Measurements from ENCODE around the gene RAB3A.

Gene RAB3A, protein sequence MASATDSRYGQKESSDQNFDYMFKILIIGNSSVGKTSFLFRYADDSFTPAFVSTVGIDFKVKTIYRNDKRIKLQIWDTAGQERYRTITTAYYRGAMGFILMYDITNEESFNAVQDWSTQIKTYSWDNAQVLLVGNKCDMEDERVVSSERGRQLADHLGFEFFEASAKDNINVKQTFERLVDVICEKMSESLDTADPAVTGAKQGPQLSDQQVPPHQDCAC

DNA sequence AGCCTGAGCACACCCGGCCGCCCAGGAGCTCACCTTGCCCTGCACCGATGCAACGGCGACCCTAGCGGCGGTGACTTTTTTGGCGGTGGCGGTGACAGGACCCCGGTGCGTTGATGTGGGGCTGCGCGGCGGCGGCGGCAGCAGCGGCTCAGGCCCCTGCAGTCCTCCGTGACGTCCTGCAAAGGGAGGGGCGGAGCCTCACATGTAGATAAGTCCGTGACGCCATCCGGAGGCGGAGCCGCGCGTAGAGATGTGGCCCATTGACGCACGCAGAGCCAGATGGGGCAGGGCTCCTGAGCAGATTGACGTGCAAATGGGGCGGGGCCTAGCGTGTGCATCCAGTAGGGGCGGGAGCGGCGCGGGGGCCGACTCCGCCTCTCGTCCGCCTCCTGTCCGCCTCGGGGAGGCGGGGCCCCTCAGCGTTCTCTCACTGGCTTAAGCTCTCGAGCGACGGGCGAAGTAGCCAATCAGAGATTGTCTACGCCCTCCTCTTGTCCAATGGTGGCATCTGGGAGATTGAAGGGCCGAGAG, at the start of gene RAB3A:
RAB3A (minus strand) TSS at position 180 of the 531 bp plus-strand sequence. CDS start 1,302 bp downstream, outside the sequence.
- DNase-seq, result peak; percentile 99

DNA sequence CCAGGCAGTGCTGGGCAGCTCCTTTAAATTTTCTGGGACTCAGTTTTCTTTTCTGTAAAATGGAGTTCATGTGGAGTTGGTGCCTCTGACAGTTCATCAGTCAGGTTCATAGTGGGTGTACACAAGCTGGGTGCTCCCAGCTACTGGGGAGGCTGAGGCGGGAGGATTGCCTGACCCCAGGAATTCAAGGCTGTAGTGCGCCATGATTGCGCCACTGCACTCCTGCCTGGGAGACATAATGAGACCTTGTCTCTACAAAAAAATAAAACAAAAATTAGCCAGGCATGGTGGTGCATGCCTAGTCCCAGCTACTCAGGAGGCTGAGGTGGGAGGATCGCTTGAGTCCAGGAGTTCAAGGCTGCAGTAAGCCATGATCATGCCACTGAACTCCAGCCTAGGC, 49.3 kb upstream of the RAB3A start:
- no peak for DNase-seq

DNA sequence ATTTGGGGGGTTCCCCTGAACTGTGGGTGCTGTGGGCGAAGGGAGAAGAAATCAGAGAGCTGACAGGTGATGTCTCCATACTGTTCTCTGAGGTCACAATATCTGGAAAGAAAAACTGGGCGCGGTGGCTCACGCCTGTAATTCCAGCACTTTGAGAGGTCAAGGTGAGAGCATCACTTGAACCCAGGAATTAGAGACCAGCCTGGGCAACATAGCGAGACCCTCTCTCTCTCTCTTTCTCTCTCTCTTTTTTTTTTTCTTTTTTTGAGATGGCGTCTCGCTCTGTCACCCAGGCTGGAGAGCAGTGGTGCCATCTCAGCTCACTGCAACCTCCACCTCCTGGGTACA, 48.5 kb upstream of the RAB3A start:
- no peak for DNase-seq

DNA sequence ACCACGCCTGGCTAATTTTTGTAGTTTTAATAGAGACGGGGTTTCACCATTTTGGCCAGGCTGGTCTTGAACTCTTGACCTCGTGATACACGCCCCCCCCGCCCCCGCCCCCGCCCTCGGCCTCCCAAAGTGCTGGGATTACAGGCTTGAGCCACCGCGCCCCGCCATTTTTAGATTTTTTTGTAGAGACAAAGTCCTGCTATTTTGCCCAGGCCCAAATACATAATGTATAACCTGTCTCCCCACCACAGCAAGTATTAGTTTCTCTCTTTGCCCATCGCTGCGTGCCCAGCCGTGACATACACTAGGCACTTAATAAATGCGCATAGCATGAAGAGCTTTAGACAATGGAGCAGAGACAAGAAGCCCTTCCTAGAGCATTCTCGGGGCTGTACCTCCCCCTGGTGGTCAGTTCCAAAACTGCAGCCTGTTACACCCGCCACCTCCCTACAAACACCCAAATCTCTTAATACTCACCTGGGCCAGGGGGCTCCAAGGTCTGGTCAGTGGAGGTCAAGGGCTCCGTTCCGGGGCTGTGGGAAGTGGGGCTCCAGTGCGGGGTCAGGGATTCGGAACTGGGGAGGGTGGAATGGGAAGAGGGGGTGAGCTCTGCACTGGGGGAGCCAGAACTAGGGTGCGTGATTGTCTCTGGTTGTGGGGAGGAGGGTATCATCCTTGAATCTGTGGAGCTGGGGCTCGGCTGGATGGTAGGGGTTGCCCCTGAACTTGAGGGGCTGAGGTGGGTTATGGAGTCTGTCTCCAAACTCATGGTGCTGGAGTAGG, 47.9 kb upstream of the RAB3A start:
- peak; percentile 35 to 38 for DNase-seq

DNA sequence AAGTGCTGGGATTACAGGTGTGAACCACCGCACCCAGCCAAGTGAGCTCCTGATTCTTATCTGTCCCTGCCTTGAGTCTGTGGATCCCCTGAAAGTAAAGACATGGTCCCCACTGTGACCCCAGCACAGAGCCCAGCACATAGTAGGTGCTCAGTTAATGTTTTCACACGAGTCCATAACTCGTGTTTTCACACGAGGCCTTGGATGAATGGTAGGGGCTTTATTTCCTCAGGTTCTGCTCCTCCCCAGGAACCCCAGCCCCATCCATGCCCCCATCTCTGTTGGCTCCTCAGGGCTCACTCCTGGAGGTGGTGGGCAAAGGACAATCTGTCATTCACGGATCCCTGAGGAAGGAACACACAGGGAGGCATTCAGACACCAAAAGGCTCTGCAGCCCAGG, 46.0 kb upstream of the RAB3A start:
- DNase-seq, result no peak

DNA sequence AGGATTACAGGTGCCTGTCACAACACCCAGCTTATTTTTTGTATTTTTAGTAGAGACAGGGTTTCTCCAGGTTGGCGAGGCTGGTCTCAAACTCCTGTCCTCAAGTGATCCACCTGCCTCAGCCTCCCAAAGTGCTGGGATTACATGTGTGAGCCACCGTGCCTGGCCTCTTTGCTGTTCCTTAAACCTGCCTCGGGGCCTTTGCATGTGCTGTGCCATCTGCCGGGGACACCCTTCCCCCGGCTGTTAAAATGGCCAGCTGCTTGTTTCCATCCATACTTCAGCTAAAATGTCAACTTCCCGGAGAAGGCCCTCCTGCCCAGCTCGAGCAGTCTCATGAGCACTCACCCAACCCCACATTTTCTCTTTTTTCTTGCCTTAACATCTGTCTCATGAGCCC, 41.5 kb upstream of the RAB3A start:
- no peak for DNase-seq

DNA sequence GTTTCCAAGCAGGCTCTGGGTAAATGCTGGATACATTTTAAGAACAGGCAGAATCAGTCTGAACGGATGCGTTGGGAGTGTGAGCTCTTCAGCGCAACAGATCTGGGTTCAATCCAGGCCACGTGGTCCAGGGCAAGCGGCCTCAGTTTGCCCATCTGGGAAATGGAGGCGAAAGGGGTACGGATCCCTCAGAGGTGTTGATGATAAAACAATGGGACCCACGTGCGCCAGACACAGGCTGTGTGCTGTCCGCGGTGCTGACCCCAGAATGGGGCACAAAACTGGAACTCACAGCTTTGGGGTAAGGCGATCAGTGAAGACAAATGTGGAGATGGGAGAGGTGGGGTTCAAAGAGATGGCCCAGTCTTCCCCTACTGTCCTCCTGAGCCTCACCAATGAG, 35.5 kb upstream of the RAB3A start:
- DNase-seq, result no peak

DNA sequence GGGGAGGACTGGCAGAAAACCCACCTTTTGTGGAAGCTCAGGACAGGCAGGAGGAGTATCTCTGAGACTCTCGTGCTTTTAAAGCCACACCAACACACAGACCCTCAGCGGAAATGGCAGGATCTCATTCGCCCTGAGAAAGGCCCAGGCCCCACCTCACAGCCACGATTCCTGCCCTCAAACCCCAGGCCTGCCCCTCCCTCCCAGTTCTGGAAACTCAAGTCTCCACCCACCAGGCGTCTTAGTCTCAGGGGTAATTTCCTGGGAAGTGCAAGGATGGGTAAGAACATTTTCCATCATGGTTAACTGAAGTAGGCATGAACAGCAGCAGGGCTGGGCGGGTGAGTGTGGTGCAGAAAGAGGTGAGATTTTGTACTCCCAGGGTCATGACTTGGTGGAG, 30.4 kb upstream of the RAB3A start:
- no peak for DNase-seq

DNA sequence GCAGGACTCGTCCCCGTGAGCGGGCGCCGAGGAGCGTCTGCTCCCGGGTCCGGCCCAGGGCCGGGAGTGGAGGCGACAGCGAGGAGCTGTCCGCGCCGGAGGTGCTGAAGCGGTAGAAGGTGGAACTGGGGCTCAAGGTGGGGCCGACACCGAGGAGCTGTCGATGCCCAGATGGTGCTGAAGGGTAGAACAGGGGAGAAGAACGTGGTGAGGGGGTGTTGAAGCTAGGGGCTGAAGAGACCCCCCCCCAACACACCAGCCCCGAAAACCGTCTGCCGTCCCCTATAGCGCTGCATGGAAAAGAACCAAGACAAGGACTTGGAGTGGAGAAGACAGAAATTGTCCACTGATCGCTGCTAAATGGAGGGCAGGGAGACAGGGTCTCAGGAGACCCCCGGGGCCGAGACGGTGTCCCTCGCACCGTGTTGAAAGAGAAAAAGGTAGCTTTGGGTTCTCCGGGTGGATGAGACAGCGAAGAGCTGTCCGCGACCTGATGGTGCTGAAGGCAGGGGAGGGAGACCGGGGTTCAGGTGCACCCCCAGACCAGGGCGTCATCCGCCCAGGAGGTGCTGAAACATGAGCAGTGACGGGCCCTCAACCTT, 29.5 kb upstream of the RAB3A start:
- DNase-seq, result peak in 1 of 2 experiments; percentile 44

DNA sequence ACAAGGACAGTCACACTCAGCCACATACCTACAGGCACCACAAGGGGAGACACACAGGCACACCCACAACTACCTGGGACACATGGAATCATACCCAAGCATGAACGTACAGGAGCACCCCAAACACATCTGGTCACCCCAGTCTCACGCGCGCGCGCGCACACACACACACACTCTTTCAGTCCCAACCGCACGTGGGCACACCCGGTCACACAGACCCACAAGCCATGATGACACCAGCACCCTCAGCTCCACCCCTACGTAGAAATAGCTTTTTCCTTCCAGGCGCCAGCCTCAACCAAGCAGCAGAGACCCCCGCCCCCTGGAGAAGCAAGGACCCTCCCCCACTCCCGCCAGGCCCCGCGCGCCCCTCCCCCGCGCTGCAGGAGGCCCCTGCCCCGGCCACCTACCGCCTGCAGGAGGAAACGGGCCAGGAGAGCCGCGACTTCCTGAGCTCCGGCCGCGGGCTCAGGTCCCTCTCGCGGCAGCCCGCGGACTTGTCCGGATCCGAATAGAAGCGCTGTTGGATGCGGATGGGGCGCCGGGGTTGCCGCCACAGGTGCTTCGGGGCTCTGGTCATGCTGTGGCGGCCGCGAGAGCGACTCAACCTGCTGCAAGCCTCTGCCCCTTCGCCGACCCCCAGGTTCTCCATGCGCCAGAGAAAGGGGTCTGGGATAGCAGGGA, 28.8 kb upstream of the RAB3A start:
- DNase-seq, result peak; percentile 71 to 80

DNA sequence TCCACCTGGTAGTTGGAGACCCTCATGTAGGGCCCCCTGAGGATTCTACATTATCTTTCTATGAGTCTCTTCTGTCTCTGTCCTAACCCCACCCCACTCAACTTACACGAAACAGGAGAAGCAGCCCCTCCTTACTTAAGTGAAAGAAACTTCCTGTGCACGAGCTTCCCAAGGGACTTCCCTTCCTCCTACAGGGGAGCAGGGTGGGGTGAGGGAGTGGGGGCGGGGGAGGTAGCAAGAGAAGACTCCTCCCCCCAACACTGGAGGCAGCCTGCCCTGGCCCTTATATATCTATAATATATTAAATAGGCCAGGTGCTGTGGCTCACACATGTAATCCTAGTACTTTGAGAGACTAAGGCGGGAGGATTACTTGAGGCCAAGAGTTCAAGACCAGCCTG, 27.9 kb upstream of the RAB3A start:
- no peak for DNase-seq

DNA sequence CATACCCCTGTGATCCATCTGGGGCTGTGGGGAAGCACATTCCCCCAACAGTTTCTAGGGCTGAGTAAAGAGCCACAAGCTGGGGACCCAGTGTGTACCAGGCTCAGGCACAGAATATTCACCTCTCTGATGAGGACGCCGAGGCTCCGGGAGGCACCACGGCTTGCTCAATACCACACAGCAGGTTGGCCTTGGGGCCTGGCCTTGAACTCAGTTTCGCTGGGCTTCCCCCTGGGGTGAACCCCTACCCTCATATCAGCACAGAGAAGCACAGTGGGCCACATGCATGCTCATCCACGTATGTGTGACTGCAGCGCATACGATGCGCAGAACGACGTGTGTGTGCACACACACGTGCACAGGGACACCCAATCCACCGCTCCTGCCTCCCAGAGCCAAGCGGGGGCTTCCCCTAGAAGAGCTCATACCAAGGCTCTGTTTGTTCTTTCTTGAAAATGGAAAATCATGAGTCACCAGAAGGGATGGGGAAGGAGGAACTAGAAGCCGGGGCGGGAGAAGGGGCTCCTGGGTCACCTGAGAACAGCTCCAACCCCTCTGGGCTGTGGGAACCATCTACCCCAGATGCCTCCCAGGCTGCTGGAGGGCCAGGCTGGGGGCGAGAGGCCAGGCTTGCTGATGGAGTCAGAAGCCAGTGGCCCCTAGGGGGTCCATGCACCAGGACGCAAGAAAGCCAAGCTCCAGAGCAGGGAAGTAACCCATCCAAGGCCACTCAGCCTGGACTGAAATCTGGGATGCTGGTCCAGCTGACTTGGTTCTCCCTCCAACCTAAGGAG, 27.3 kb upstream of the RAB3A start:
- DNase-seq, result no peak

DNA sequence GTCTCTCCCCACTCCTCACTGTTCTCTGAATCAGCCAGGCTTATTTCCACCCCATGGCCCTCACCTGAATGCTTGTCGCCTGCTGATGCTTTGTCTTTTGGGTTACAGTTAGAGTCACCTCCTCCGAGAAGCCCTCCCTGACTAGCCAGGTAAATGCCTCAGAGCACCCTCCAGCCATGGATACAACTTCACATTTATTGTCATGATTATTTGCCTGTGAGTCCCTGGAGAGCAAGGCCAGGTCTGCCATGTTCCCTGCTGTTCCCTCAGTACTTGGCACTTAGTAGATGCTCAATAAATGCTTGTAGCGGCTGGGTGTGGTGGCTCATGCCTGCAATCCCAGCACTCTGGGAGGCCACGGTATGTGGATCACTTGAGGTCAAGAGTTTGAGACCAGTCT, 26.1 kb upstream of the RAB3A start:
- DNase-seq, result no peak

DNA sequence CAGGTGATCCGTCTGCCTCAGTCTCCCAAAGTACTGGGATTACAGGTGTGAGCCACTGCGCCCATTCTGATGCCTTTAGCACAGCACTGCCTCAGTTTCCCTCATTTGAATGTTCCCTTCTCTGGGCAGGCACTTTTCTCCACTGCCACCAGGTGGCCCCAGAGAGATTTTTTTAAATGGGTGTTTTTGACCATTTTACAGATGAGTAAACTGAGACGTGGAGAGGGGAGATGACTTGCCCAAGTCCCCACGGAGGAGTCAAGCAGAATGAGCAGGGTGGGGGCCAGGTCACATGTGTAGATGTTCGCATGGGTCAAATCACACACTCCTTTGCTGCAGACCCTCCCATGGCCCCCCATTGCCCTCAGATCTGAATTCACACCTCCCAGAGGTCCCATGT, 25.6 kb upstream of the RAB3A start:
- DNase-seq, result no peak

DNA sequence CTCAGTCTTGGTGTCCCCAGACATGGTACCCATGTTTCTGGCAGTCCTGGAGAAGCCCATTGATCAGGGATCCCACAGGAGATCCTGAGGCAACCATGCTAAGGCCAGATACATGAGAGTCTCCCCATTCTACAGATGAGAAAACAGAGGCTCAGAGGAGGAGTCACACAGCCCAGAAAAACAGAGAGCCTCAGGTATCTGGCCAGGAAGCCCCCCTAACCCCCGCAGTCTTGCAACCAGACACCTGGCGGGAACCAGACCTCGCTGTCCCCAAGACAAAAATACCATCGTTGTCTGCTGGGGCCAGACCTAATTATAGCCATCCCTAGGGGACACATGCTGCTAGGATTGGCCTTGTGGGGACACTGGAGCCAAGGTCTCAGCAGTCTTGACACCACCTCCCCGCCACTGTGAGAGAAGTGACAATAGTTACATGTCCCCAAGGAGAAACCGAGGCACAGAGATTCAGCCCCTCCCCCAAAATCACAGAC, 24.0 kb upstream of the RAB3A start:
- DNase-seq, result no peak

DNA sequence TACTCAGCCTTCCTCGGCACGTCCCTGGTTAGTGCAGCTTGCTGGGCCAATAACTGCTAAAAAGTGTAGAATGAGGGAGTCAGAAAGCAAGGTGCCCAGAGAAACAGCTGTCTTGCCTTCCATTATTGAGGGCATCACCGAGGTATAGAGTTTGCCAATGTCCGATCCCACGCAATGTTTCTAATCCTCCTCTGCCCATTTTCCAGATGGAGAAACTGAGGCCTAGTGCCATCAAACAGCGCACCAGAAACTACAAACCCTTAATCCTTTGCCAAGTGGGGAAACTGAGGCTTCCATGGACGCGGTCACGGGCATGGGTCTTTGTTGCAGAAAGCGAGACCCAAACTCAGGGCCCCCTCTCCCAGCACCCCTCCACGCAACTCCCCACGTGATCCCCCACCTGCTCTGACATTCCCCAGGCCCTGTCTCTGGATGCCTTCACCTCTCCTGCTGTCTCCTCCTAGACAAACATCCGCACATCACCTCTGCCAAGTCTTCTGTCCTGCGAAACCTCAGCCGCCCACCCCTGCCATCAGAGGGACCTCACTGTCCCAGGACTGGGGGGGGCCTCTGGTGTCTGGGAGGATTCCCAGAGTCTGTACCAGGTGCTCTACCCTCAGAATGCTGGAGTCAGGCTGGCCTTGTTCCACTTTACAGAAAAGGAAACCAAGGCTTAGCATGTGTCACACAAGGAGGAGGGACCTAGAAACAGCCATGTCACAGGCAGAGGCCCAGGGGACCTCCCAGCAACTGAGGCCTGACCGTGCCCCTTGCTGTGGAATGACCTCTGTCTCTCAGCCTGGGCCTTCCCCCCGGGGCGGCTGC, 23.3 kb upstream of the RAB3A start:
- DNase-seq, result no peak

DNA sequence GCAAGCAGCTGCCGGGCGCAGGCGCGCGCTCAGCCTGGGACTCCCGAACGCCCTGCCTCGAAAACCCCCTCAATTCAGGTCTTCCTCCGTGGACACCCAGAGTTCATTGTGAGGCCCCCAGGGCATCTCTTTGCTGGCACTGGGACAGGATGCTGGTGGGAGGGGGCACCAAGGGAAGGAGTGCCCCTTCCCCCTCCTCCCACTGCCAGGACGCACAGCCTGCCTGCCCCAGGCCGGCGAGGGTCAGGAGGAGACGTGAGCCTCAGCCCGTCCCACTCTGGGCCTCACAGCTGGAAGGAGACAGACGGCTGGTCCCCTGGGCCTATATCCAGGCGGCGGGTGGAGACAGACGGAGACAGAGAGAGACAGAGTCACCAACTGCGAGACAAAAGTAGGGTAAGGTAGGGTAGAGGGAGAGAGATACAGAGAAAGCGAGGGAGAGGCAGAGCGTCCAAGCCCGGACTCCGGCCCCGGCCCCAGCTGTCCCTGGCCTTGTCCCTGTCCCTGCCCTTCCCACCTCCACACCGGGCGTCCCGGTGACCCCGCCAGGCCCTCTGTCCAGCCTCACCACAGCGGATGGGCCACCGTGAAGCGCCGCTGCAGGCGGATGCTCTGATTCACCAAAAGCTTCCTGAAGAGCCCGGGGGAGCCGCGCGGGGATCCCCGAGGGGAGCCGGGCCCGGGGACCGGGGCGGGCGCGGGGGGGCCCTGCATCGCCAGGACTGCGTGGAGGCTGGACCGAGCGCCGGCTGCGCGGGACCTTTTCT, 22.0 kb upstream of the RAB3A start, which contains the start of gene PDE4C:
PDE4C (minus strand) TSS at position 737 of the 767 bp plus-strand sequence; CDS start at position 714, 23 bp downstream.
- DNase-seq, result no peak

DNA sequence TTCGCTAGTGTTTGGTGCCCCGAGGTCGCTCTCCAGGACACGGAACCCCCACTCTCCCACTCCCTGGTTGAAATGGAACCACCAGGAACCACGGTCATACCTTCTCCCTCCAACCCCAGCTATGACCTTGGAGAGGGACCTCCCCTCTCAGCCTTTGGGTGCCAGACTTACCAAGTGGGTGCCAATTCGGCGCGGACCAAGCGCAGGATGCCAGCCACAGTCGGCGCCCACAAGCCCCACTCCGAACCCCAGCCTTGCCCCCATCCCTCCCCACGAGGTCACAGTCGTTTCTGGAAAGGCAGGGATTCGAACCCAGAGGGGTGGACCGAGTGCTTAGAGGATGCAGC, 21.5 kb upstream of the RAB3A start:
- no peak for DNase-seq

DNA sequence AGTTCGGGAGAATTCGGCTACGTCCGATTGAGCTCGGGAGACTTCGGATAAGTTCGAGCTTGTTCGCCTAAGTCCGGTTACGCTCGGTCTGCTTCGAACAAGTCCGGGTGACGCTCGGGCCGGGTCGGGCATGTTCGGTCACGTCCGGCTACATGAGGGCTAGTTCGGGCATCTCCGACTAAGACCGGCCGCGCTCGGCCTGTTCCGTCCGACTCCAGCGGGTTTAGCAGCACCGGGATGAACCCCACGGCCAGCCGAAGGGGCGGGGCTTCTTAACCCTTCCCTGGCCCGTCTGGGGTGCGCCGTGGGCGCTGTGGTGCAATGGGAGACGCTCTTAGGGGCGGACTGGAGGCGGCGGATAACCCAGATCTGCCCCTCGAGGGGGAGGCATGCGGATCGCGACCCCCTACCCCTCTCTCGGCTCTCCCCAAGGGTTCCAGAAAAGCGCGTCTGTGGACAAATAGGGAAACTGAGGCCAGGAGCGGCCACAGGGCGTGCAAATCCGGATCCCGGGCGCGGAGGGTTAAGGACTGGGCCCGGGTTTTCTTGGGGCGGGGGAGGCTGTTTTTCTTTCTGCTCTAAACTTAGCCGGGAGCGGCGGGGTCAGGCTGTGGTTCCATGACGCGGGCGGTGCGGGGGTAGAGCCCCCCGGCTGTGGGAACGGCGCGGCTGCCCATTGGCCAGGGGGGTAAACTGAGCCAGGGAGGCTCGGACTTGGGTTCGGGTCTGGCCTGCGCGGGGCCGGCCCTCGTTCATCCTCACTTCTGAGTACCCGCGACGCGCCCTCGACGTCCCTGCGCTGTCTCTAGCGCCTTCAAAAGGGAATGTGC, 20.9 kb upstream of the RAB3A start:
- peak; percentile 94 to 97 for DNase-seq

Data from SHP77 (cell line).